Prostate gland (tissue), 2 donors: ENCODE results near the gene BICDL2. TPM values are rescaled to one million over a fixed set of nuclear protein-coding genes. Genes with fewer than 3 reads are reported as not detected.
A peak's percentile ranks its signal among the peaks of the same experiment; 100 is the strongest.

Experiments
- DNase-seq: peaks from one replicate; pipeline ENCODE4 v3.0.0-alpha.2; 2019; ENCODE audit warnings: low spot score
- H3K27ac ChIP-seq, 2 donors: fragments of 200-600 bp; sonication (generic); 2 replicates each; pipeline ENCODE4 v1.5.1; 2017 to 2019
- H3K27me3 ChIP-seq: fragments of 200-600 bp; sonication (generic); replicated peaks from 2 replicates; pipeline ENCODE4 v1.5.1; 2019; ENCODE audit not compliant: insufficient read depth
- H3K36me3 ChIP-seq, 2 donors: fragments of 200-600 bp; sonication (generic); 1 replicate in 1 of 2; 2 replicates in 1 of 2; pipeline versions ENCODE4 v1.5.1 to v1.8.1; 2017 to 2019
- H3K4me1 ChIP-seq: fragments of 200-600 bp; sonication (generic); replicated peaks from 2 replicates; pipeline ENCODE4 v1.5.1; 2019
- H3K4me3 ChIP-seq, 2 donors: fragments of 200-600 bp; sonication (generic); 2 replicates each; pipeline ENCODE4 v1.5.1; 2017 to 2019
- H3K9me3 ChIP-seq: fragments of 200-600 bp; sonication (generic); 2 replicates; pipeline ENCODE4 v1.5.1; 2017
- POLR2A ChIP-seq: fragments of 450-650 bp; IDR thresholded peaks from one replicate; pipeline ENCODE4 v1.6.1; 2016; ENCODE audit warnings: antibody characterized with exemption, mild to moderate bottlenecking
- POLR2AphosphoS5 ChIP-seq: sonication (generic); formaldehyde crosslinking; IDR thresholded peaks from one replicate; pipeline ENCODE4 v1.6.1; 2017; ENCODE audit warnings: antibody characterized with exemption
- WGBS: methylation state at CpG from one replicate; pipeline ENCODE4 v1.1.5; 2018; 5-methylcytosine and 5-hydroxymethylcytosine counted together
- intact Hi-C: fragments of 100-400 bp; cut with DNase I; formaldehyde crosslinking; loops from one replicate; pipeline ENCODE4 v1.14.2; 2022
- total RNA-seq, 2 donors: library from RNA; depleted of rRNA; stranded (reverse); fragments of >200 nt; gene quantifications; one replicate each; pipeline ENCODE4 v1.1.0, GENCODE V29; 2016
- TF ChIP-seq, protein P1 (sequence below), 4 experiments: fragments of 200-600 bp in 2 of 4; fragments of 450-650 bp in 2 of 4; sonication (generic) in 2 of 4; IDR thresholded peaks; 1 replicate in 3 of 4; 2 replicates in 1 of 4; pipeline ENCODE4 v1.5.1; 2016 to 2019; ENCODE audit warnings: antibody characterized with exemption in 4 of 4, mild to moderate bottlenecking in 2 of 4, moderate library complexity in 2 of 4

BICDL2 gene
- total RNA-seq, 2 donors from 2014 or later = 54.6 to 59.6 TPM

DNA sequence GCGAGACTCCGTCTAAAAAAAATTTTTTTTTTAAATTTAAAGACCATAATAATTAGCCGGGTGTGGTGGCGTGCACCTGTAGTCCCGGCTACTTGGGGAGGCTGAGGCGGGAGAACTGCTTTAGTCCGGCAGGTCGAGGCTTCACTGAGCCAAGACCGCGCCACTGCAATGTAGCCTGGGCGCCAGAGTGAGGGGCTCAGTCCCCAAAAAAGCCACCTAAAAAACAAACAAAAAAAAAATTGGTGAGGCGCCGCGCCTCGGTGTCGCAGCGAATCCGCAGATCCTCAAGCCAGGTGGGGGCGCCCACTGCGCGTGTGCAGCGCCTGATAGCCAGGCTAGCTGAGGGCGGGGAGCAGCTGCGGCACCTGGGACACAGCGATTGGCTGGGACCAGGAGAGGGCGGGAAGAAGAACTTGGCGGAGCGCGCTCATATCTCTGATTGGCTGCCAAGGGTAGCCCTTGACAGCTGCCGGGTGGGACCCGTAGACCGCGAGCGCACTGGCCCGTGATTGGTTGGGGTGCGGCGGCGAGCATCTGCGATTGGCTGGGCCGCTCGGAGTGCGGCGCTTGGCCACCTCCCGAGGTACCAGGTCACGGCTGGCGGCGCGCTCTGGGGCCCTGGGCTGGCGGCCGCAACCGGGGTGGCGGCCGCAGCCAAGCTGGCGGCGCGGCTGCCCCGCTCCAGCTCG is 33.0 kb downstream of the BICDL2 start:
- TF ChIP-seq POLR2A (peak; percentile 54), POLR2AphosphoS5 (peak; percentile 92)
- TF ChIP-seq, protein P1, sequence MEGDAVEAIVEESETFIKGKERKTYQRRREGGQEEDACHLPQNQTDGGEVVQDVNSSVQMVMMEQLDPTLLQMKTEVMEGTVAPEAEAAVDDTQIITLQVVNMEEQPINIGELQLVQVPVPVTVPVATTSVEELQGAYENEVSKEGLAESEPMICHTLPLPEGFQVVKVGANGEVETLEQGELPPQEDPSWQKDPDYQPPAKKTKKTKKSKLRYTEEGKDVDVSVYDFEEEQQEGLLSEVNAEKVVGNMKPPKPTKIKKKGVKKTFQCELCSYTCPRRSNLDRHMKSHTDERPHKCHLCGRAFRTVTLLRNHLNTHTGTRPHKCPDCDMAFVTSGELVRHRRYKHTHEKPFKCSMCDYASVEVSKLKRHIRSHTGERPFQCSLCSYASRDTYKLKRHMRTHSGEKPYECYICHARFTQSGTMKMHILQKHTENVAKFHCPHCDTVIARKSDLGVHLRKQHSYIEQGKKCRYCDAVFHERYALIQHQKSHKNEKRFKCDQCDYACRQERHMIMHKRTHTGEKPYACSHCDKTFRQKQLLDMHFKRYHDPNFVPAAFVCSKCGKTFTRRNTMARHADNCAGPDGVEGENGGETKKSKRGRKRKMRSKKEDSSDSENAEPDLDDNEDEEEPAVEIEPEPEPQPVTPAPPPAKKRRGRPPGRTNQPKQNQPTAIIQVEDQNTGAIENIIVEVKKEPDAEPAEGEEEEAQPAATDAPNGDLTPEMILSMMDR (IDR thresholded peaks at IDR 0.05) = peak; percentile 31 to 88 (median 78)
- Histone ChIP-seq H3K27me3 (no peaks in the 10 kb centered on the region), H3K36me3 (no peaks in the 10 kb centered on the region), H3K9me3 (no peaks in the 10 kb centered on the region), H3K4me3 (peak overlapping the region; percentile 16 to 17), H3K27ac (no peak overlapping the region), H3K4me1 (no peaks in the 10 kb centered on the region)
- WGBS = 9% methylated on average over 52 of the region's 58 CpGs
- peak; percentile 98 for DNase-seq
- intact Hi-C loops = no loop called here

DNA sequence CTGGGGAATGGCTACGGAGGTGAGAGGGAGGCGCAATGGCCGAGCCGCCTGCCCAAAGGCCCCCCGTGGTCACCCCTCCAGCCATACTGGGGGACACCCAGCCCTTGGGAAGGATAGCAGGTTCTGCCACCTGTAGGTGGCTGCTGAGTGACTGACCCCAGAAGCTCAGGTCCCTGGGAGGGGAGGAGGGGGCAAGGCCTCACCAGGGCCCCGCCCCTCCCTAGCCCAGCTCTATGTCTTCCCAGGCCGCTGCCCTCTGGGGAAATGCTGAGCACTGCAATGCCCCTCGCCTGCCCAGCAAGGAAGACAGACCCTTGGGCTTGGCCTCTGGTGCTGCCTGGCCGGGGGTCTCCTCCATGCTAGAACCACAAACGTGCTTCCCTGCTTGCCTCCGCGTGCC is 35.4 kb downstream of the BICDL2 start:
- no peak for DNase-seq
- Histone ChIP-seq H3K4me1 (no peaks in the 10 kb centered on the region), H3K27me3 (no peaks in the 10 kb centered on the region), H3K36me3 (no peaks in the 10 kb centered on the region), H3K4me3 (no peak overlapping the region), H3K27ac (no peak overlapping the region), H3K9me3 (no peaks in the 10 kb centered on the region)
- intact Hi-C loops = no loop called here
- TF ChIP-seq POLR2AphosphoS5 (no peak), POLR2A (no peak)
- TF ChIP-seq, protein P1 (IDR thresholded peaks at IDR 0.05) = no peak
- 82% methylated on average over 12 of the region's 12 CpGs for WGBS

DNA sequence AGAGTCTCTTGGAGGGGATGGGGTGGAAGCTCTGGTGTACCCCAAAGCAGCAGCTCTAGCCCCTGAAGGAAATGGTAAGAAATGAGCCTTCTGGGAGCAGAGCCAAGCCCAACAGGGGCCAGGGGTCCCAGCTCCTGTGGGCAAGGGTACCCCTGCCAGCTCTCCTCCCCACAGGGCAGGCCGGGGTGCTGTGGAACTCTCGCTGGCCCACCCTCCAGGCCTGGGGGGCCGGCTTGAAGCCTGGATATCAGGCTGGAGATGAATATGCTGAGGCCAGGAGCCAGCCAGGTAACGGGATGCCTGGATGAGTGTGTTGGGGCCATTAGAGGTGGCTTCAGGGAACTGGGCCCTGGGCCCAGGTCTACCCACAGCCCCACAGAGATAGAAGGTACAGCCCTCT is 36.2 kb downstream of the BICDL2 start:
- WGBS = 75% methylated on average over 3 of the region's 4 CpGs

DNA sequence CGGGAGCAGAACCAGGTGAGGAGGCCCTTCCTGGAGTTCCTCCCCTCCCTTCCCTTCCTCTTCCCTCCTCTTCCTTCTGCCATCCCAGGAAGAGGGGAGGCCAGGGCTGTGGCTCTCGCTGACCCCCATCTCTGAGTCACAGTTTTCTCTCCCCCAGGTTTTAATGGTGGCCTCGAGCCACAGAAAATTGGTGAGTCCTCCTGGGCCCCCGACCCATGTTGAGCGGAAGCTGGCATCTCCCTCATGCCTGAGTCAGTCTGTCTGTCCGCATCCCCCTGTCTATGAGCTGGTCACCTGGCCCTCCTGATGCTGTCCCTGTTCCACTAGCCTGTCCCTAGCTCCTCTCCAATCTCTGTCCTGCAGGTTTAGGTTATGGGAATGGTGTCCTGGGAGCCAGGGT is 36.8 kb downstream of the BICDL2 start:
- TF ChIP-seq POLR2AphosphoS5 = no peak
- TF ChIP-seq, protein P1 (IDR thresholded peaks at IDR 0.05) = no peak
- no peak for TF ChIP-seq POLR2A
- Histone ChIP-seq H3K27ac (no peak overlapping the region), H3K9me3 (no peaks in the 10 kb centered on the region), H3K36me3 (no peaks in the 10 kb centered on the region), H3K4me3 (no peak overlapping the region), H3K4me1 (no peaks in the 10 kb centered on the region), H3K27me3 (no peaks in the 10 kb centered on the region)
- intact Hi-C loops = no loop called here
- 86% methylated on average over 6 of the region's 6 CpGs for WGBS
- no peak for DNase-seq

More for the DNA sequence above, 36.2 kb downstream of the BICDL2 start:
- DNase-seq = no peak
- TF ChIP-seq, protein P1 (IDR thresholded peaks at IDR 0.05) = no peak
- Histone ChIP-seq H3K27me3 (no peaks in the 10 kb centered on the region), H3K36me3 (no peaks in the 10 kb centered on the region), H3K9me3 (no peaks in the 10 kb centered on the region), H3K4me1 (no peaks in the 10 kb centered on the region), H3K4me3 (no peak overlapping the region), H3K27ac (no peak overlapping the region)
- intact Hi-C loops = no loop called here

DNA sequence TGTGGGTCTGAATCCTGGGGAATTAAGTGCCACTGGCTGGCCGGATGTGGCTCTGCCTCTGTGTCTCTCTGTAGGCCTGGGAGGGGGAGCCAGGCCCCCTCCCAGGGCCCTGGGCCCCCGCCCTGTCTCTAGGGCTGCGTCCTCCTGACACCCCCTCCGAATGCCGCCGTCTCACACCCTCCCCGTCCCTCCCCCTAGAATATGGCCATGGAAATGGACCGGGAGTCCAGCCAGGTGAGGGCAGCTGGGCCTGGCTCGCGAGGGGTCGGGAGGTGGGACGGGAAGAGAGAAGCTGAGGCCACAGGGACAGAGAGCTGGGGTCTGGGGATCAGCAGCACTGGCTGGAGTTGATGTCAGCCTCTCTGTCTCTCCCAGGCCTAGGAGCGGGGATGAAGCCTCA is 40.4 kb downstream of the BICDL2 start:
- no peak for DNase-seq
- H3K4me1 ChIP-seq = no peaks in the 10 kb centered on the region
- no peaks in the 10 kb centered on the region for H3K36me3 ChIP-seq
- no peak overlapping the region for H3K4me3 ChIP-seq
- H3K27ac ChIP-seq = no peak overlapping the region
- H3K27me3 ChIP-seq = no peaks in the 10 kb centered on the region
- H3K9me3 ChIP-seq = no peaks in the 10 kb centered on the region
- WGBS = 81% methylated on average over 13 of the region's 13 CpGs
- TF ChIP-seq, protein P1 (IDR thresholded peaks at IDR 0.05) = no peak
- no peak for TF ChIP-seq POLR2A
- TF ChIP-seq POLR2AphosphoS5 = no peak
- intact Hi-C loops = no loop called here
